HCT116 (cell line): ENCODE data around the gene LRBA.

Experiments
- CEBPB ChIP-seq: IDR thresholded peaks from 2 replicates; pipeline ENCODE4 v1.6.1; 2012; ENCODE audit warnings: low read depth
- CTCF ChIP-seq, 3 experiments: fragments of 200-600 bp in 1 of 3; sonication (generic) in 1 of 3; IDR thresholded peaks in 2 of 3; conservative IDR thresholded peaks in 1 of 3; 2 replicates each; pipeline ENCODE4 v1.5.1; 2012 to 2017; ENCODE audit warnings: low read depth in 2 of 3, low read length in 2 of 3, antibody characterized with exemption in 1 of 3, borderline replicate concordance in 1 of 3, control low read depth in 1 of 3, mild to moderate bottlenecking in 1 of 3, mixed read lengths in 1 of 3, mixed run types in 1 of 3, moderate library complexity in 1 of 3; ENCODE audit not compliant: insufficient read depth in 1 of 3
- EGR1 ChIP-seq: IDR thresholded peaks from 2 replicates; pipeline ENCODE4 v1.6.1; 2012; ENCODE audit warnings: low read depth
- JUND ChIP-seq: IDR thresholded peaks from 2 replicates; pipeline ENCODE4 v1.6.1; 2012
- POLR2A ChIP-seq: IDR thresholded peaks from 2 replicates; pipeline ENCODE4 v1.7.0; 2011; ENCODE audit warnings: borderline replicate concordance; ENCODE audit not compliant: insufficient read depth, insufficient read length; ENCODE audit errors: extremely low read depth
- POLR2AphosphoS5 ChIP-seq: IDR thresholded peaks from 2 replicates; pipeline ENCODE4 v1.6.1; 2011; ENCODE audit warnings: mild to moderate bottlenecking, low read depth, low read length, moderate library complexity
- SRF ChIP-seq: IDR thresholded peaks from 2 replicates; pipeline ENCODE4 v1.6.1; 2012; ENCODE audit warnings: low read depth
- TCF7L2 ChIP-seq: IDR thresholded peaks from 2 replicates; pipeline ENCODE4 v1.7.0; 2011; ENCODE audit warnings: borderline replicate concordance, inconsistent platforms; ENCODE audit not compliant: insufficient read depth, insufficient read length; ENCODE audit errors: extremely low read depth
- ZNF274 ChIP-seq: fragments of 200-500 bp; sonication (Bioruptor generic); IDR thresholded peaks from 2 replicates; pipeline ENCODE4 v1.6.1; 2014; ENCODE audit warnings: mild to moderate bottlenecking, low read depth, low read length, inconsistent platforms

- TF ChIP-seq CTCF (IDR thresholded peaks at IDR 0.05 in 2 of 3, conservative IDR thresholded peaks at IDR 0.05 in 1 of 3; ENCODE audit: borderline replicate concordance in 1 of 3, insufficient read depth in 1 of 3, low read depth in 2 of 3, low read length in 2 of 3) (no peak), POLR2A (no peak), ZNF274 (no peak), EGR1 (no peak), JUND (no peak), CEBPB (no peak), SRF (no peak), TCF7L2 (no peak), POLR2AphosphoS5 (no peak)
Observed at GRCh38 chr4:150889306-150889705, 125.8 kb downstream of the LRBA start.
